ENCODE measurements around the gene TRAPPC2B.

TRAPPC2B gene

DNA sequence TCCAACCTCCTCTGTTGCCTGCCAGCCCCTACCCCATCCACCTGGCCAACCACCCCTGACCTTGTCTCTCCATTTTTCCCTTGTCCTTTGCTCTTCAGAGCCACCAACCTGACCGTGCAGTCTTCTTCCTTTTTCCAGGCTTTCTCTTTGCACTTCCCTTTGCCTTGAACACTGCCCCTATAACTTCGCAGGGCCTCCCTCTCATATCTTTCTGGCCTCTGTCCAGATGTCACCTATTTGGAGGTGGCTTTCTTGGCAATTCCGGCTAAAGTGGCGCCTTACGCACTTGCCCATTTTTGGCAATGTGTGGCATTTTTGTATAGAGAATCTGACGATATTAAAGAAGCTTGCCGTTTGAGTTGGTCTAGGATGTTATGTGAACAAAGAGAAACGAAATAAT, 42.2 kb upstream of the TRAPPC2B start:
- TF ChIP-seq, protein P1, sequence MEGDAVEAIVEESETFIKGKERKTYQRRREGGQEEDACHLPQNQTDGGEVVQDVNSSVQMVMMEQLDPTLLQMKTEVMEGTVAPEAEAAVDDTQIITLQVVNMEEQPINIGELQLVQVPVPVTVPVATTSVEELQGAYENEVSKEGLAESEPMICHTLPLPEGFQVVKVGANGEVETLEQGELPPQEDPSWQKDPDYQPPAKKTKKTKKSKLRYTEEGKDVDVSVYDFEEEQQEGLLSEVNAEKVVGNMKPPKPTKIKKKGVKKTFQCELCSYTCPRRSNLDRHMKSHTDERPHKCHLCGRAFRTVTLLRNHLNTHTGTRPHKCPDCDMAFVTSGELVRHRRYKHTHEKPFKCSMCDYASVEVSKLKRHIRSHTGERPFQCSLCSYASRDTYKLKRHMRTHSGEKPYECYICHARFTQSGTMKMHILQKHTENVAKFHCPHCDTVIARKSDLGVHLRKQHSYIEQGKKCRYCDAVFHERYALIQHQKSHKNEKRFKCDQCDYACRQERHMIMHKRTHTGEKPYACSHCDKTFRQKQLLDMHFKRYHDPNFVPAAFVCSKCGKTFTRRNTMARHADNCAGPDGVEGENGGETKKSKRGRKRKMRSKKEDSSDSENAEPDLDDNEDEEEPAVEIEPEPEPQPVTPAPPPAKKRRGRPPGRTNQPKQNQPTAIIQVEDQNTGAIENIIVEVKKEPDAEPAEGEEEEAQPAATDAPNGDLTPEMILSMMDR (IDR thresholded peaks at IDR 0.05; ENCODE audit: insufficient read depth, low read length, missing control alignments) = no peak
- POLR2A ChIA-PET = interaction anchor here (0.5 kb wide), 1 partner anchor 9 kb away, joined by 3 read pairs; no protein-coding TSS in a partner anchor
- CTCF ChIA-PET = interaction anchor here (0.6 kb wide), 1 partner anchor 36 kb away, joined by 3 read pairs; no protein-coding TSS in a partner anchor
- peak overlapping the region; percentile 87 for H3K4me3 ChIP-seq (ENCODE audit: low read depth, low read length)
- DNase-seq (ENCODE audit: low read depth, low spot score) = no peak

DNA sequence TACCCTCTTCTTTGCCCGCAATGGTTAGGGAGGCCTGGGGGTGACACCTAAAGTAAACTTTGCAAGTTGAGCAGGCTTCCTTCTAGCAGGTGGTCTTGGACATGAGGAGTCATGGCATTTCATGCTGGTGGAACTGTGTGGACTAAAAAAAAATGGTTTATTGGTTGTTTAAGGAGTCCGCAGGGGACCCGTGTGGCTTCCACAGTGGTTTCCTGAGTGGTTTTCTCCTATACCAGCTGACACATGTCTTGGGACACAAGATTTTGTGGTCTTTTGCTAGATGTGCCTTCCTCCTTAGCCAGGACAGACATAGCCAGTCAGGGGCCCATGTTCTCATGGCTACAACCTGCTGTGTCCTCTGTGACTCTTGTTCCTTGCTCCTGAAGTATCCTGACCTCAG, 41.6 kb upstream of the TRAPPC2B start:
- CTCF ChIA-PET = interaction anchor here (0.6 kb wide), 1 partner anchor 36 kb away, joined by 3 read pairs; no protein-coding TSS in a partner anchor

DNA sequence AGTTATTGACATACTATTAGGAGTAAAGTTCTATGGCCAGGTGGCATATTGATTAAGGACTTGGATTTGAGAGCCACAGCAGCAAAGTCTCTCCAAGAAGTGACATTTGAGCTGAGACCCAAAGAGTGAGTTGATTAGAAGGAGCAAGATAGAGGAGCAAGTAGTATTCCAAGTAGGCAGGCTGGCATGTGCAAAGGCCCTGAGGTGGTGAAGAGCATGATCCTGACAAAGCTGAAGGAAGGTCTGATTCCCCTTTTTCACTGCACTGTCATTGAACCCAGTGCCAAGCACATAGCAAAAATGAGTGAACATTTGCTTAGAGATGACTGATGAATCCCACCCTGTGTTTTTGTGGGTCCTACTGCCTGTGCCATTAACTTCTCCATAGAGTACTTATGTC, 38.4 kb upstream of the TRAPPC2B start:
- CTCF ChIA-PET = no interaction called here
- POLR2A ChIA-PET = no interaction called here

More for the DNA sequence above, 41.6 kb upstream of the TRAPPC2B start:
- POLR2A ChIA-PET = no interaction called here
- TF ChIP-seq, protein P1 (IDR thresholded peaks at IDR 0.05; ENCODE audit: insufficient read depth, low read length, missing control alignments) = no peak
- no peak for DNase-seq (ENCODE audit: low read depth, low spot score)
- H3K4me3 ChIP-seq (ENCODE audit: low read depth, low read length) = peak overlapping the region; percentile 87

DNA sequence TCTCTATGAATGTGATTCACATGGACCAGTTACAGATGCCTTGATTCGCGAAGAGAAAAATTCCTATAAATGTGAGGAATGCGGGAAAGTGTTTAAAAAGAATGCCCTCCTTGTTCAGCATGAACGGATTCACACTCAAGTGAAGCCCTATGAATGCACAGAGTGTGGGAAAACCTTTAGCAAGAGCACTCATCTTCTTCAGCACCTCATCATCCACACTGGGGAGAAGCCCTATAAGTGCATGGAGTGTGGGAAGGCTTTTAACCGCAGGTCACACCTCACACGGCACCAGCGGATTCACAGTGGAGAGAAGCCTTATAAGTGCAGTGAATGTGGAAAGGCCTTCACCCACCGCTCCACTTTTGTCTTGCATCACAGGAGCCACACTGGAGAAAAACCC, 35.4 kb upstream of the TRAPPC2B start:
- POLR2A ChIA-PET = no interaction called here
- CTCF ChIA-PET = no interaction called here
- no peak overlapping the region for H3K4me3 ChIP-seq (ENCODE audit: low read depth, low read length)
- TF ChIP-seq, protein P1 (IDR thresholded peaks at IDR 0.05; ENCODE audit: insufficient read depth, low read length, missing control alignments) = no peak
- no peak for DNase-seq (ENCODE audit: low read depth, low spot score)

More for the DNA sequence above, 38.4 kb upstream of the TRAPPC2B start:
- DNase-seq (ENCODE audit: low read depth, low spot score) = no peak
- H3K4me3 ChIP-seq (ENCODE audit: low read depth, low read length) = no peak overlapping the region
- TF ChIP-seq, protein P1 (IDR thresholded peaks at IDR 0.05; ENCODE audit: insufficient read depth, low read length, missing control alignments) = no peak

DNA sequence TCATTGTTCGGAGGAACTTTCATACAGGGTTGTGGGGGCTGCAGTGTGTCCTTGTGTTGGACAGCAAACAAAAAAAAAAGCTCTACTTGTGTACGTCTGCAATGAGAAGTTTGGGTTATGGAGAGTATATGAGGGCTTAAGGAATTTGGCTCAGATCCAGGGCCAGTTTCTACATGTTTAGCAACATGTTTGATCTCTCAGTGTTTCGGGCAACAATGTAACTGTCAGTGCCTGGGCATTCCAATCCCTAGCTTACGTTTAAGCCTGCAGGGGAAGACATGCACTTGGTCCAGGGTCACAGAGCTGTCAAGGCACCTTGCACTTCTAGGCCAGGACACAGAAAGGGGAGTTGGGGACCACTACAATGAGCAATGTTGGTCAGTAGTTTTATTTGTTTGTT, 29.2 kb upstream of the TRAPPC2B start:
- DNase-seq (ENCODE audit: low read depth, low spot score) = no peak
- TF ChIP-seq, protein P1 (IDR thresholded peaks at IDR 0.05; ENCODE audit: insufficient read depth, low read length, missing control alignments) = no peak
- H3K4me3 ChIP-seq (ENCODE audit: low read depth, low read length) = no peak overlapping the region
- ChIA-PET CTCF (no interaction called here), POLR2A (interaction anchor here (0.5 kb wide), 1 partner anchor 14 kb away, joined by 3 read pairs; no protein-coding TSS in a partner anchor)

DNA sequence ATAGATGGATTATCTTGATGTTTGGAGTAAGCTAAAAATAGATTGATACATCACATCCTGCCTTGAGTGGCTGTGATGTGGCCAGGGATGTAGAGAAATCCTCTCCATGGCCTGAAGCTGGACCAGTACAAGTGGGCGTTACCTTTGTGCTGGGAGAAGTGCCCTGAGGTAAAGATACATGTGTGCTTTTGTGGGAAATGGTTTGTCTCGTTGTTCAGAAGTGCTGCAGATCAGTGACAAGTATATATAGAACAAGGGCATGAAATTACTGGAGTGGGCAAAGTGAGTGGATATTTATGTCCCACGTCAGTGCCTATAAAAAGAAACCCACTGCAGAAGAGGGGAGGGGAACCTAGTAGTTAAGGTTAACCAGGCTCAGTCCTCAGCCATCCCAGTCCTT, 24.5 kb upstream of the TRAPPC2B start:
- no peak overlapping the region for H3K4me3 ChIP-seq (ENCODE audit: low read depth, low read length)
- TF ChIP-seq, protein P1 (IDR thresholded peaks at IDR 0.05; ENCODE audit: insufficient read depth, low read length, missing control alignments) = no peak
- ChIA-PET POLR2A (no interaction called here), CTCF (no interaction called here)
- DNase-seq (ENCODE audit: low read depth, low spot score) = peak; percentile 12
